Trophoblast cell (in vitro differentiated cells and primary cell): ENCODE data around the gene SH3BGRL2.

Source experiments
- DNase-seq, 2 donors: peaks; one replicate each; pipeline ENCODE4 v3.0.0-alpha.2; 2016
- H2AFZ ChIP-seq: 2 replicates; pipeline ENCODE4 v1.6.1; 2013; ENCODE audit warnings: low read length, moderate library complexity, mild to moderate bottlenecking; ENCODE audit not compliant: insufficient read depth, poor library complexity
- H2AK5ac ChIP-seq: 2 replicates; pipeline ENCODE4 v1.6.1; 2013; ENCODE audit warnings: mild to moderate bottlenecking, low read length
- H2BK120ac ChIP-seq: 2 replicates; pipeline ENCODE4 v1.6.1; 2013; ENCODE audit warnings: low read length, mild to moderate bottlenecking, moderate library complexity; ENCODE audit not compliant: insufficient read depth, poor library complexity
- H2BK12ac ChIP-seq: 2 replicates; pipeline ENCODE4 v1.6.1; 2013; ENCODE audit warnings: mild to moderate bottlenecking, low read length, moderate library complexity
- H2BK5ac ChIP-seq: 2 replicates; pipeline ENCODE4 v1.6.1; 2013; ENCODE audit warnings: low read length, low read depth, moderate library complexity, mild to moderate bottlenecking; ENCODE audit not compliant: poor library complexity
- H3K14ac ChIP-seq: 2 replicates; pipeline ENCODE4 v1.6.1; 2013; ENCODE audit warnings: mild to moderate bottlenecking, low read length
- H3K18ac ChIP-seq: 2 replicates; pipeline ENCODE4 v1.6.1; 2013; ENCODE audit warnings: mild to moderate bottlenecking, low read length
- H3K23ac ChIP-seq: 2 replicates; pipeline ENCODE4 v1.6.1; 2013; ENCODE audit warnings: low read length
- H3K27ac ChIP-seq: 2 replicates; pipeline ENCODE4 v1.5.1; 2013; ENCODE audit warnings: low read depth, mild to moderate bottlenecking, inconsistent platforms, low read length, moderate library complexity
- H3K27me3 ChIP-seq: 2 replicates; pipeline ENCODE4 v1.6.1; 2013; ENCODE audit warnings: inconsistent platforms, mild to moderate bottlenecking, low read length, moderate library complexity; ENCODE audit not compliant: insufficient read depth
- H3K36me3 ChIP-seq, 2 experiments: 1 replicate in 1 of 2; 2 replicates in 1 of 2; pipeline ENCODE4 v1.6.1; 2013; ENCODE audit warnings: low read length in 2 of 2, mild to moderate bottlenecking in 2 of 2, moderate library complexity in 1 of 2; ENCODE audit not compliant: insufficient read depth in 2 of 2, control insufficient read depth in 1 of 2
- H3K4ac ChIP-seq: 2 replicates; pipeline ENCODE4 v1.6.1; 2013; ENCODE audit warnings: low read depth, mild to moderate bottlenecking, low read length, moderate library complexity
- H3K4me1 ChIP-seq, 2 experiments: 1 replicate in 1 of 2; 2 replicates in 1 of 2; pipeline ENCODE4 v1.6.1; 2013; ENCODE audit warnings: low read length in 2 of 2, mild to moderate bottlenecking in 2 of 2, moderate library complexity in 1 of 2; ENCODE audit not compliant: insufficient read depth in 2 of 2, control insufficient read depth in 1 of 2
- H3K4me2 ChIP-seq: 2 replicates; pipeline ENCODE4 v1.6.1; 2013; ENCODE audit warnings: inconsistent platforms, mild to moderate bottlenecking, low read length, moderate library complexity
- H3K4me3 ChIP-seq: 2 replicates; pipeline ENCODE4 v1.5.1; 2013; ENCODE audit warnings: mild to moderate bottlenecking, low read depth, low read length, inconsistent platforms
- H3K79me1 ChIP-seq: one replicate; pipeline ENCODE4 v1.6.1; 2013; ENCODE audit warnings: low read length
- H3K79me2 ChIP-seq: 2 replicates; pipeline ENCODE4 v1.6.1; 2013; ENCODE audit warnings: low read length, mild to moderate bottlenecking; ENCODE audit not compliant: control insufficient read depth, insufficient read depth, poor library complexity
- H3K9ac ChIP-seq: 2 replicates; pipeline ENCODE4 v1.6.1; 2013; ENCODE audit warnings: mild to moderate bottlenecking, low read length
- H3K9me3 ChIP-seq: 2 replicates; pipeline ENCODE4 v1.6.1; 2013; ENCODE audit warnings: low read depth, mild to moderate bottlenecking, control low read depth, inconsistent platforms, low read length; ENCODE audit not compliant: insufficient read depth
- H4K12ac ChIP-seq: 2 replicates; pipeline ENCODE4 v1.6.1; 2013; ENCODE audit warnings: low read depth, mild to moderate bottlenecking, low read length, moderate library complexity
- H4K8ac ChIP-seq: 2 replicates; pipeline ENCODE4 v1.6.1; 2013; ENCODE audit warnings: low read depth, mild to moderate bottlenecking, low read length, moderate library complexity
- H4K91ac ChIP-seq: one replicate; pipeline ENCODE4 v1.6.1; 2013; ENCODE audit warnings: low read depth, mild to moderate bottlenecking, low read length, moderate library complexity
- WGBS: extraction: QIAGEN DNeasy Blood & Tissue Kit; methylation state at CpG from one replicate; pipeline ENCODE4 v1.1.7; 2013; ENCODE audit warnings: missing lambda C conversion rate; ENCODE audit not compliant: insufficient read length, insufficient coverage; ENCODE audit errors: extremely low coverage; 5-methylcytosine and 5-hydroxymethylcytosine counted together

The SH3BGRL2 gene

GRCh38 chr6:79627422-79627821, 3.7 kb upstream of the SH3BGRL2 start:
- no peak overlapping the region for H3K4me2 ChIP-seq

GRCh38 chr6:79628466-79629288, 2.5 kb upstream of the SH3BGRL2 start:
- H3K9me3 ChIP-seq: no peaks in the 10 kb centered on the region
- peaks cover 2 to 11% of the 10 kb centered on the region in 2 experiments for H3K4me1 ChIP-seq
- H3K79me2 ChIP-seq: peaks cover 7% of the 10 kb centered on the region
- H3K23ac ChIP-seq: no peak overlapping the region
- WGBS: no CpG with 5 or more reads among the region's 5 CpGs
- no peaks in the 10 kb centered on the region for H3K27me3 ChIP-seq
- no peak overlapping the region for H4K8ac ChIP-seq
- no peak overlapping the region for H2BK5ac ChIP-seq
- no peak overlapping the region for H3K4me3 ChIP-seq
- H3K36me3 ChIP-seq: no peaks in the 10 kb centered on the region
- no peak overlapping the region for H3K9ac ChIP-seq
- H2BK12ac ChIP-seq: no peak overlapping the region
- no peak overlapping the region for H3K27ac ChIP-seq
- no peak overlapping the region for H3K14ac ChIP-seq
- H2AFZ ChIP-seq: no peak overlapping the region
- DNase-seq: peak in 1 of 2 donors; percentile 68
- H3K18ac ChIP-seq: no peak overlapping the region
- H2BK120ac ChIP-seq: peak overlapping the region; percentile 30
- H3K4ac ChIP-seq: no peak overlapping the region
- no peak overlapping the region for H4K91ac ChIP-seq
- H4K12ac ChIP-seq: no peak overlapping the region
- H2AK5ac ChIP-seq: no peak overlapping the region
- peaks cover 6% of the 10 kb centered on the region for H3K79me1 ChIP-seq
- H3K4me2 ChIP-seq: peak overlapping the region; percentile 13

More at GRCh38 chr6:79627422-79627821, 3.7 kb upstream of the SH3BGRL2 start:
- Histone ChIP-seq H3K36me3 (no peaks in the 10 kb centered on the region), H3K4me3 (no peak overlapping the region), H4K8ac (no peak overlapping the region), H2BK12ac (no peak overlapping the region), H2AFZ (no peak overlapping the region), H3K79me2 (peaks cover 7% of the 10 kb centered on the region), H2AK5ac (no peak overlapping the region), H3K18ac (no peak overlapping the region), H3K79me1 (peaks cover 6% of the 10 kb centered on the region), H3K23ac (no peak overlapping the region), H2BK5ac (no peak overlapping the region), H2BK120ac (no peak overlapping the region), H3K9ac (no peak overlapping the region), H3K9me3 (no peaks in the 10 kb centered on the region), H3K4ac (no peak overlapping the region), H4K91ac (no peak overlapping the region), H3K14ac (no peak overlapping the region), H3K4me1 (peaks cover 2 to 9% of the 10 kb centered on the region in 2 experiments), H4K12ac (no peak overlapping the region), H3K27ac (no peak overlapping the region), H3K27me3 (no peaks in the 10 kb centered on the region)
- DNase-seq: no peak

GRCh38 chr6:79630380-79630882, 698 bp upstream of the SH3BGRL2 start:
- H2BK120ac ChIP-seq: peak overlapping the region; percentile 2
- H4K91ac ChIP-seq: peak overlapping the region; percentile 15
- peaks cover 7% of the 10 kb centered on the region for H3K79me2 ChIP-seq
- no peak overlapping the region for H4K12ac ChIP-seq
- H3K18ac ChIP-seq: peak overlapping the region; percentile 27
- H3K9ac ChIP-seq: no peak overlapping the region
- no peaks in the 10 kb centered on the region for H3K27me3 ChIP-seq
- H3K23ac ChIP-seq: no peak overlapping the region
- no peak for DNase-seq
- peak overlapping the region; percentile 84 for H3K4me2 ChIP-seq
- peak overlapping the region; percentile 31 for H2BK12ac ChIP-seq
- no CpG with 5 or more reads among the region's 8 CpGs for WGBS
- no peaks in the 10 kb centered on the region for H3K9me3 ChIP-seq
- no peak overlapping the region for H3K4ac ChIP-seq
- H3K79me1 ChIP-seq: peaks cover 6% of the 10 kb centered on the region
- H3K36me3 ChIP-seq: no peaks in the 10 kb centered on the region
- peak overlapping the region; percentile 95 for H3K4me3 ChIP-seq
- H2BK5ac ChIP-seq: peak overlapping the region; percentile 14
- H2AFZ ChIP-seq: peak overlapping the region; percentile 58
- peak overlapping the region; percentile 63 for H4K8ac ChIP-seq
- no peak overlapping the region for H3K14ac ChIP-seq
- H2AK5ac ChIP-seq: peak overlapping the region; percentile 0
- H3K4me1 ChIP-seq: peaks cover 2 to 13% of the 10 kb centered on the region in 2 experiments
- no peak overlapping the region for H3K27ac ChIP-seq

- Histone ChIP-seq H3K79me2 (peaks cover 7% of the 10 kb centered on the region), H3K27me3 (no peaks in the 10 kb centered on the region), H3K23ac (no peak overlapping the region), H4K91ac (no peak overlapping the region), H3K14ac (no peak overlapping the region), H3K9me3 (no peaks in the 10 kb centered on the region), H3K18ac (no peak overlapping the region), H3K79me1 (peaks cover 6% of the 10 kb centered on the region), H3K9ac (peak overlapping the region; percentile 57), H3K4ac (peak overlapping the region; percentile 72), H4K12ac (no peak overlapping the region), H3K27ac (no peak overlapping the region), H3K4me2 (peak overlapping the region; percentile 84), H4K8ac (peak overlapping the region; percentile 58), H2AK5ac (no peak overlapping the region), H2AFZ (no peak overlapping the region), H2BK120ac (peak overlapping the region; percentile 41), H3K36me3 (no peaks in the 10 kb centered on the region), H3K4me1 (peaks cover 2 to 13% of the 10 kb centered on the region in 2 experiments), H2BK12ac (no peak overlapping the region), H3K4me3 (peak overlapping the region; percentile 95), H2BK5ac (no peak overlapping the region)
- no peak for DNase-seq
- WGBS: no CpG with 5 or more reads among the region's 12 CpGs
Measured at GRCh38 chr6:79631693-79632172, 604 bp downstream of the SH3BGRL2 start.
